DMS53 treated with DMSO at 0.1 percent for 48 hours (cell line): Measurements from ENCODE around the gene MAPKAPK3.

Source experiments
- DNase-seq: peaks from one replicate; lab custom pipeline; 2025; ENCODE audit not compliant: unreplicated experiment; lab: John Stamatoyannopoulos, UW

Gene MAPKAPK3

GRCh38 chr3:50587373-50587772 is 29.6 kb upstream of the MAPKAPK3 start:
- DNase-seq, result no peak

GRCh38 chr3:50587806-50588758 is 28.9 kb upstream of the MAPKAPK3 start:
- no peak for DNase-seq

GRCh38 chr3:50588759-50589433 is 28.1 kb upstream of the MAPKAPK3 start:
- DNase-seq, result no peak

- no peak for DNase-seq
Observed at GRCh38 chr3:50591196-50591741, 25.7 kb upstream of the MAPKAPK3 start.

GRCh38 chr3:50592568-50592967 is 24.4 kb upstream of the MAPKAPK3 start:
- no peak for DNase-seq

- no peak for DNase-seq
Observed at GRCh38 chr3:50594253-50594785, 22.6 kb upstream of the MAPKAPK3 start.

GRCh38 chr3:50599115-50599715 is 17.7 kb upstream of the MAPKAPK3 start:
- no peak for DNase-seq

- DNase-seq, result no peak
Observed at GRCh38 chr3:50599716-50600118, 17.2 kb upstream of the MAPKAPK3 start.

GRCh38 chr3:50600141-50600753 is 16.7 kb upstream of the MAPKAPK3 start:
- no peak for DNase-seq

- DNase-seq, result peak; percentile 60
Observed at GRCh38 chr3:50600841-50601591, 15.9 kb upstream of the MAPKAPK3 start.

GRCh38 chr3:50602595-50603191 is 14.3 kb upstream of the MAPKAPK3 start:
- peak; percentile 33 for DNase-seq

GRCh38 chr3:50603261-50604109 is 13.5 kb upstream of the MAPKAPK3 start:
- no peak for DNase-seq

- no peak for DNase-seq
Observed at GRCh38 chr3:50604110-50604621, 12.8 kb upstream of the MAPKAPK3 start.

GRCh38 chr3:50604628-50605588 is 12.0 kb upstream of the MAPKAPK3 start:
- no peak for DNase-seq

- DNase-seq, result no peak
Observed at GRCh38 chr3:50605901-50606326, 11.0 kb upstream of the MAPKAPK3 start.

GRCh38 chr3:50606596-50606995 is 10.4 kb upstream of the MAPKAPK3 start:
- no peak for DNase-seq
